Hippocampal formation (tissue), 2 donors: ENCODE measurements around the gene SLITRK3.
"Not testable (repeated sequence)": the region's sequence is repeated elsewhere in the genome, so short reads cannot be mapped to it uniquely, and the experiment has no call there.

ENCODE experiments used
- DNase-seq, 2 donors: peaks; one replicate each; lab custom pipeline; 2025; lab: John Stamatoyannopoulos, UW

Gene SLITRK3

DNA sequence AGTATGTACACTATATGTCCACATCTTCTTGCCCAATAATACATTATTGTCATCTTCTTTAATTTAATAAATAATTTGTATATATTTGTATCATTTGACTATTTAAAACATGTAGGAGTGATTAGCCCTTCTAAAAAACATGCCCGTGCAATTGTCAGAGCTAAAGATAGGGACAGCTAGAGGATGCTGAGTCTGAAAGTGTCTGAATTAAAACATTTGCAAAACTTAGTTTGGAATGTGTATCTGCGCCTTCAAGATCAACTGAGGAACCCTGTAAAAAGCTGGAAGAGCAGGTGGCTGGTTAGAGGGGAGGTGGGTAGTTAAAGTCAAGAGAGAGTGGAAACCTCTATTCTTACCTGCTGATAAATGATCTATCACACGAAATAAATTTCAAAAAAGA is 4.7 kb downstream of the SLITRK3 start:
- no peak for DNase-seq

DNA sequence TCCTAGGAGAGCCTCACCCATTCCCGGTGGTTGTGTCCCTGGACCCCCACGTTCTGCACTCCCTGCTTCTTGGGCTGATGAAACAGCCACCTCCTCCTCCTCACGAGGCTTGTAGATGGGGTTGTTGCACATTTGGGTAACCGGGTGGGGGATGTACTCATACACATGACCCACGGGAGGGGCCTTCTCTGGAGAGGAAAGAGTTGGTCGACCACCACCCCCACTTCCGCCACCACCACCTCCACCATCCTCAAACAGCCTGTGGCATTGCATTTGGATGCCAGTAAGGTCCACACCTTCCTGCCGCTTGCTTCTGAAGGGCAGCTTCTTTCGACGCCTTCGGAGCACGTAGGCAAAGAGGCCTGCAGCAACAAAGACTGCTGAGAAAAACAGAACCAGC is 7.7 kb downstream of the SLITRK3 start:
- no peak for DNase-seq

DNA sequence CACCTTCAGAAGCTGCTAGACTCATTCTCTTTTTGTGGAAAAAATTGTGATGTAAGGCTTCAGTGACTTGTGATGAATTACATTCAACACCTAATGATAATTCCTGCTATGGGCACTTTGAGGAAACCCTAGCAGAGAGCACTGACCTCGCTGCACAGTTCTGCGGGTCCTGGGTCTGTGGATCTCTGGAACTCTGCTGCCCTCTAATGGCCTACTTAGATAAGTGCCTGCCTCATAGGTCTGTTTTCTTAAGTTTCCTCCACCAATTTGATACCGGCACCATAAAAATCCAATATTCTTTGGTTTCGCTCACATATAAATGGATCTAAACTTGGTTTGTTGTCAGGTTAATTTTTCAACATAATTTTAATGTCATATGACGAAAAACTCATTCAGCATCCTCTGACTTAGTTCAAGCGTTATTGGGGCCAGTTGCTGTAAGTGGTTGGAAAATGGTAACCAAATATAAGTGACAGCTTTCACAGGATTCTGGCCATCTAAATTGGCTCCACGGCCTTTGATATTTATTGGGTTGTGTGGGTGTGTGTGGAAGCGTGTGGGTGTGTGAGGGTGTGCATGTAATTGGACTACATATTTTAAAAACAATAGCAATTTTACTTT is 10.4 kb downstream of the SLITRK3 start:
- DNase-seq: peak; percentile 48 to 67

DNA sequence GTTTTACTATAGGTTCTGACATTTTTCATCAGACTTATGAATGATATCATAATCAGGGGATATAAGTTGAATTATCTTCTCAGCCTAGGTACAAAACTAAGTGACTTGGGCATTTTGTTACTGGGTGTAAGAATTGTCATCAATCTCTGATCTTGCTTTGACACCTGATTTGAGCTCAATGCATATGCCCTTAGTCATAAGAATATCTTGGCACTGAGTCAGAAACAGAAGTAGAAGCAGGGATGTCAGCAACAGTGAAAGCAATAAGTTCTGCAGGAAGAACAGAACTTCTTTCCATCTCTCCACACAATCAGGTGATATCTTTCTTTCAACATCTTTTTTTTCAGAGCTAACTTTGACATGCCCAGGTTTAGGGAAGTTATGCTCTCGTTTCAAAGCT is 14.6 kb downstream of the SLITRK3 start:
- no peak for DNase-seq

DNA sequence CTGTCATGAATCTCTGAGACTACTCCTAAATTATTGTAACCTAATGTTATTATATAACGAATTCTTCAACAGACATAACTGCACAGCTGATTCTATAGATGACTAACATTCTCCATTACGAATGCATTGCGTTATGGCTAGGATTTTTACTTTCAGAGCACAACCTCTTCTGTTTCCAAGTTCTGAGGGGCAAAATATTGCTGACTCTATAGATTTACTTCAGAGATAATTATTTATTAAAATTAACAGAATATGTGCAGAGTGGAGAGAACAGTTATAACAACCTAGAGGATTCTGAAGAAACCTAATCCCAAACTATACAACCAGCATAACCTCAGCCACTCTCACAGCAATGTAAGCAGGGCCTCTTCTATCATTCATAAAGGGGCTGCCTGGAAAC is 25.9 kb downstream of the SLITRK3 start:
- DNase-seq: no peak

DNA sequence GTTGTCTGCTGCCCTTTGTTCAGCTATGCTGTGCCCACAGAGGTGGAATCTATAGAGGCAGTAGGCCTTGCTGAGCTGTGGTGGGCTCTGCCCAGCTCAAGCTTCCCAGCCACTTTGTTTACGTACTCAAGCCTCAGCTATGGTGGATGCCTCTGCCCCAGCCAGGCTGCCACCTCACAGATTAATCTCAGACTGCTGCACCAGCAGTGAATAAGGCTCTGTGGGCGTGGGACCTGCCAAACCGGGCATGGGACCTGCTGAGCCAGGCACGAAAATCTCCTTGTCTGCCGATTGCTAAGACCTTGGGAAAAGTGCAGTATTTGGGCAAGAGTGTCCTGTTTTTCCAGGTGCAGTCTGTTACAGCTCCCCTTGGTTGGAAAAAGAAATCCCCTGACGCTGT is 26.8 kb downstream of the SLITRK3 start:
- DNase-seq: no peak

DNA sequence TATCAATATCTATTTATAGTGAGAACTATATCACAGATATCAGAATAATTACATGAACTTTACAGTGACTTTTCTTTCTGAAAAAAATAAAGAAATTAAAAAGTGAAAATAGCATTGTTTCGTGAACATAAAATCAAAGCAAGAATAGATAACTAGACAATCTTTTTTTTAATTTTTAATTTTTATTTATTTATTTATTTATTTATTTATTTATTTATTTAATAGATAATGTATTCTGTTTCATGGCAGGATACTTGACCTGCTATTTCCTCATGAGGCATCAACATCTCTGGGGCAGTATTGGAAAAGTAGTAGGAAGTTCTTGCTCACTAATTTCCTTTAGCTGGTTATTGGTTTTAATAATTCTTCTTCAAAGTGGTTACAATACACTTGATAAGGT is 33.3 kb downstream of the SLITRK3 start:
- no peak for DNase-seq

DNA sequence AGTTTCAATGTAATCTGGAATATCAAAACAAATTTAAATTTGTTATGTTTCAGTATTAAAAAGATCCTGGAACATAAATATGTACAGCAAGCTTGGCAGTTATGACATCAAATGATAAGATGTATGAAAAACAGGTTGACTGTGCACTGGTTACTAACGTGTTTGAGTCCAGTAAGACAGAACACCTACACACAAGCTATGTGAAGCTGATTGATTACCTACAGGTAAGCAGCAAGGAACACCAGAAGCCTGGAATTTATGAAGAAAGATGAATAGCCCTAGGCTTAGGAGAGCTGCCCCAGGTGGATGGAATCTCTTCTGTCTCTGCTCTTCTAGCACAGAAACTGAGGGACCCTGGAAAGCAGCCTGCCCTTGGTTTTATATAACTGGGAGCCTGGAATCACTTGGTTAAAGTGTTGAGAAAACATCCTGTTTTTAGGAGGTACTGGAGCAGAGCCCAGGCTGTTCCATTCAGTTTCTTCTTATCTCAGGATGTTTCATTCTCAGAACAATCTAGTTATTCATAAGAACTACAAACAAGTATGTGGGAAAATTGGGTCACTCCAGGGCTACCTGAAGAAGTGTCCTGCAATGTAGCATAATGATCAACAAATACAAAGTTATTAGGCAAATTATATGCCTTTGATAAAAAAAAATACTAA is 36.3 kb downstream of the SLITRK3 start:
- DNase-seq: no peak

DNA sequence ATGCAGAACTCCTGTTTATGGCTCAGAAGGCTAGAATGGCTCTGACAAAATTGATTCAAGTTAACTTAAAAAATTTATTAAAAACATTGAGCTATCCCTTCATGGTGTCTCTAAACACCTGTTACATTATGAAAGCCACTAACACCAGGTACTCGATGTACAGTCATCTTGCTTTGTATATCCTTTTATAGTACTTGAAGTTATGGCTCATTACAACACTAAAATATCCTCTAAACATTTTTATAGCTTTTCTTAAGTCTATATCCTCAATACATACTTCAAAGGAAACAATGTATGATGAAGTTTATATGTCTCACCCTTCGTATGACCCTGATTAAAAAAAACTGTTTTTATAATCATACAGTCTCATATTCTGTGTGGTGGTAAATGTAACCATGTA is 38.2 kb downstream of the SLITRK3 start:
- DNase-seq: no peak

DNA sequence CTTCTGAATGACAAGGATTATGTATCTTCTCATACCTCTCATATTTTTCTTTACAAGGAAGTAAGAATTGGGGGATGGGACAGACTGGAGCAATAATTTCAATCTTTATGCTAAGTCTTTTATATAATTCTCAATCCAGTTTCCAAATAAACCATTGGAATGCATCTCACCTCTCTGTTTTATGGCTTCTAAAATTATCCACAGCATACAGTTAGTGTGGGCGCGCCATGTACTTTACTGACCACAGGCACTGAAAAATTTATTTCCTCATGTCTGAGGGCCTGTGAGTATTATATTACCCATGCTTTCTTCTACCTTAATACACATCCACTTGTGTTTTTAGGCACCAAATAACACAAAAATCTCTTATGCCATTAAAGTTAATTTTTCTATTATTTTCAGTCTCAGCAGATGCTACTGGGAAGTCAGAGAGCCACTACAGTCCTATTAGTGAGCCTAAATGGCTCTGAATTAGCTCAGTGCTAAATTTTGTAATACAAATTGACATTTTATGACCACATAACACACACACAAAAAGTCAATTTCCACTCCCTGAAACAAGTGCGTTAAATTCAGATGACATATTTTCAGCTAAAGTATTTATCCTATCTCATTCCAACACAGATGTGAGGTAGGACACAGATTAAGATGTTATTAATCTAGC is 39.3 kb downstream of the SLITRK3 start:
- DNase-seq: no peak

DNA sequence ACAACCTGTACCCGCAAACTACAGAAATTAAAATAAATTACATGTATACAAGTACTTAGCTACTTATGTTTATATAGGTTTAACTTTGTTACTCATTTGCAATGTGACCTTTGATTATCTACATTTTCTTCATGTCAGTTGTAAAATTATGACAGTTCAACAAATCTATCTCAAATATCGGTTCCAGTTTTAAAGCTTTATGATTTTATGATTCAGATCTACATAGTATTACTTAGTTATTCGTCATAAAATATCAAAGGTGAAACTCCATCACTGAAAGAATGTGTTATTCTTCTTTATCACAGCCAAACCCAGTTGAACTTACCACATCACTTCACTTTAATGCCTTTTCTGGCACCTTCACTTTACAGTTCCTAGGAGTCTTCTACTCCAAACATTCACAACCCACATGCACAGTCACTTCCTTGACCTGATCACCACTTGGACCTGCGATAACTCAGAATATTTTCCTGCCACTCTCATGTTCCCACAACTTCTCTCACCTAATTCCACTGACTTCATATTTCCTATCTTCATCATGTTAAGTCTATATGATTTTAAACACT is 47.2 kb downstream of the SLITRK3 start:
- DNase-seq: no peak

DNA sequence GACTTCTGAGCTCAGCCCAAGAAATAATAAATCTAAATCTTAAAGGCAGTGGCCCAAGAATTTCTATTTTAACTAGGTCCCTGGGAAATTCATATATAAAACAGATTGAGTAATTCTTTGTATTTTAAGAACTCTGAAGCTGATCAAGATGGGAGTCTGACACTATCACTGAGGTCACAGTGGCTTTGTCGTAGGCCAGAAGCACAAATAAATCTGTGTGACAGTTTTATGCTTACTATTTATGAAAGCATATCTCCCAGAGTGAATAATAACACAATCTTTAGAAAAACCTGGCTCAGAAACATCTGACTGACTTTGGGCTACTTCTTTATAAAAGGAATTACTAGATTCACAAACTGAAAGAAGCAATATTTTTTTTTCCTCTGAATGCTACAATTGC is 51.9 kb downstream of the SLITRK3 start:
- DNase-seq: no peak

DNA sequence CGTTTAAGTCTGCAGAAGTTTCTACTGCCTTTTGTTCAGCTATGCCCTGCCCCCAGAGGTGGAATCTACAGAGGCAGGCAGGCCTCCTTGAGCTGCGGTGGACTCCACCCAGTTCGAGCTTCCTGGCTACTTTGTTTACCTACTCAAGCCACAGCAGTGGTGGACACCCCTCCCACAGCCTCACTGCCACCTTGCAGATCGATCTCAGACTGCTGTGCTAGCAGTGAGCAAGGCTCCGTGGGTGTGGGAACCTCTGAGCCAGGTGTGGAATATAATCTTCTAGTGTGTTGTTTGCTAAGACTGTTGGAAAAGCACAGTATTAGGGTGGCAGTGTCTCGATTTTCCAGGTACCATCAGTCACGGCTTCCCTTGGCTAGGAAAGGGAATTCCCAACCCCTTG is 56.3 kb downstream of the SLITRK3 start:
- not testable (repeated sequence) for DNase-seq
